HepG2 (cell line): Measurements from ENCODE around the gene ZNF189. TPM values are rescaled to one million over a fixed set of nuclear protein-coding genes. Genes with fewer than 3 reads are reported as not detected.

Experiments used
- ATAC-seq: fragments of 200-7000 bp; cut with Tn5 transposase; 3 replicates; pipeline ENCODE4 v1.9.1; 2020; ENCODE audit warnings: mild to moderate bottlenecking, moderate library complexity
- BruUV-seq: library from RNA; stranded (reverse); fragments of 400-500 nt; replicated peaks from 2 replicates; lab custom pipeline; 2021; lab: Mats Ljungman, UMichigan
- CTCF ChIA-PET: fragments of 300-600 bp; formaldehyde crosslinking; extraction: SDS; loops from one replicate; lab custom pipeline; 2021; ENCODE audit warnings: low total read pairs, inconsistent platforms, low intra/inter-chr PET ratio; lab: Yijun Ruan, JAX
- POLR2A ChIA-PET: fragments of 350-600 bp; sonication (Branson Sonifier 250); formaldehyde crosslinking; loops from one replicate; lab custom pipeline; 2020; ENCODE audit warnings: antibody characterized with exemption, inconsistent platforms; lab: Yijun Ruan, JAX
- DNase-seq: peaks from one replicate; pipeline ENCODE4 v3.0.0-alpha.2; 2015; ENCODE audit warnings: low spot score
- FAIRE-seq: peaks from 3 replicates; lab custom pipeline; 2011; peaks lifted over from hg19 to GRCh38; lab: Jason Lieb, UNC
- H2AFZ ChIP-seq: one replicate; pipeline ENCODE4 v1.6.1; 2011; ENCODE audit warnings: low read length, inconsistent platforms
- H3K27ac ChIP-seq: fragments of 300-600 bp; 3 replicates; pipeline ENCODE4 v1.8.0; 2011; ENCODE audit warnings: mixed run types, mild to moderate bottlenecking, mixed read lengths, low read length, inconsistent platforms; ENCODE audit not compliant: insufficient read depth; ENCODE audit errors: extremely low read length
- H3K27me3 ChIP-seq, 2 experiments: fragments of 200-600 bp in 1 of 2; 2 replicates in 1 of 2; 3 replicates in 1 of 2; pipeline versions ENCODE4 v1.6.0 to v1.8.0; 2011; ENCODE audit warnings: low read length in 2 of 2, mild to moderate bottlenecking in 2 of 2, moderate library complexity in 2 of 2, inconsistent platforms in 1 of 2; ENCODE audit not compliant: insufficient read depth in 2 of 2, control insufficient read depth in 1 of 2
- H3K36me3 ChIP-seq, 2 experiments: fragments of 200-600 bp in 1 of 2; replicated peaks in 1 of 2; 2 replicates in 1 of 2; 3 replicates in 1 of 2; pipeline versions ENCODE4 v1.5.1 to v1.8.0; 2011; ENCODE audit warnings: low read length in 2 of 2, inconsistent platforms in 1 of 2; ENCODE audit not compliant: insufficient read depth in 2 of 2, control insufficient read depth in 1 of 2
- H3K4me1 ChIP-seq: 2 replicates; pipeline ENCODE4 v1.5.1; 2012; ENCODE audit warnings: low read length, inconsistent platforms; ENCODE audit not compliant: insufficient read depth
- H3K4me2 ChIP-seq: 2 replicates; pipeline ENCODE4 v1.6.0; 2011; ENCODE audit warnings: low read depth, low read length, inconsistent platforms
- H3K4me3 ChIP-seq, 3 experiments: fragments of 200-600 bp in 1 of 3; sonication (generic), shearing (Covaris generic) in 1 of 3; replicated peaks in 1 of 3; 2 replicates each; pipeline ENCODE4 v1.5.1; 2011 to 2016; ENCODE audit warnings: low read length in 3 of 3, inconsistent platforms in 2 of 3, low read depth in 2 of 3, mild to moderate bottlenecking in 2 of 3, control low read depth in 1 of 3, mixed read lengths in 1 of 3; ENCODE audit not compliant: insufficient read depth in 1 of 3
- H3K79me2 ChIP-seq: one replicate; pipeline ENCODE4 v1.6.1; 2011; ENCODE audit warnings: low read length, inconsistent platforms; ENCODE audit not compliant: insufficient read depth
- H3K9ac ChIP-seq: 2 replicates; pipeline ENCODE4 v1.6.0; 2011; ENCODE audit warnings: mild to moderate bottlenecking, low read depth, low read length, inconsistent platforms; ENCODE audit not compliant: insufficient read depth
- H3K9me3 ChIP-seq: 2 replicates; pipeline ENCODE4 v1.5.1; 2012; ENCODE audit warnings: mild to moderate bottlenecking, low read length
- H4K20me1 ChIP-seq: 2 replicates; pipeline ENCODE4 v1.6.0; 2011; ENCODE audit warnings: inconsistent platforms, mild to moderate bottlenecking, low read length, moderate library complexity; ENCODE audit not compliant: insufficient read depth
- EP300 ChIP-seq, 3 experiments: sonication (generic) in 1 of 3; formaldehyde crosslinking in 1 of 3; IDR thresholded peaks; 2 replicates each; pipeline versions ENCODE4 v1.5.1 to v1.6.1; 2011 to 2020; ENCODE audit warnings: low read depth in 2 of 3, low read length in 2 of 3, borderline replicate concordance in 1 of 3, improper control_type of control experiment in 1 of 3, mild to moderate bottlenecking in 1 of 3, missing genetic modification reagents in 1 of 3, moderate library complexity in 1 of 3
- ERF ChIP-seq: IDR thresholded peaks from 2 replicates; pipeline ENCODE4 v1.6.1; 2018; ENCODE audit warnings: missing biosample characterization, missing genetic modification reagents
- JDP2 ChIP-seq: sonication (generic); formaldehyde crosslinking; IDR thresholded peaks from 2 replicates; pipeline ENCODE4 v1.8.1; 2022; ENCODE audit warnings: missing genetic modification reagents, borderline replicate concordance
- PRMT3 ChIP-seq: sonication (generic); formaldehyde crosslinking; IDR thresholded peaks from 2 replicates; pipeline ENCODE4 v1.8.1; 2022; ENCODE audit warnings: low read depth, mild to moderate bottlenecking, moderate library complexity, missing genetic modification reagents, borderline replicate concordance
- STAG1 ChIP-seq: sonication (generic); formaldehyde crosslinking; IDR thresholded peaks from 2 replicates; pipeline ENCODE4 v1.4.0; 2020; ENCODE audit warnings: missing genetic modification reagents
- ZFP90 ChIP-seq: sonication (generic); formaldehyde crosslinking; IDR thresholded peaks from 2 replicates; pipeline ENCODE4 v1.8.0; 2022; ENCODE audit warnings: missing genetic modification reagents, mild to moderate bottlenecking, inconsistent platforms, borderline replicate concordance
- ZMYM2 ChIP-seq: sonication (generic); formaldehyde crosslinking; IDR thresholded peaks from 2 replicates; pipeline ENCODE4 v1.8.0; 2022; ENCODE audit warnings: mild to moderate bottlenecking, missing genetic modification reagents
- ZNF280D ChIP-seq: sonication (generic); formaldehyde crosslinking; IDR thresholded peaks from 2 replicates; pipeline ENCODE4 v1.5.1; 2020; ENCODE audit warnings: mild to moderate bottlenecking, missing genetic modification reagents
- ZNF3 ChIP-seq: IDR thresholded peaks from 2 replicates; pipeline ENCODE4 v1.7.0; 2017; ENCODE audit warnings: inconsistent platforms
- ZNF33A ChIP-seq: sonication (generic); formaldehyde crosslinking; IDR thresholded peaks from 2 replicates; pipeline ENCODE4 v1.5.1; 2020; ENCODE audit warnings: missing genetic modification reagents, mild to moderate bottlenecking, moderate library complexity, borderline replicate concordance
- WGBS: methylation state at CpG from one replicate; pipeline ENCODE4 v1.1.6; 2017; ENCODE audit warnings: low lambda C conversion rate; 5-methylcytosine and 5-hydroxymethylcytosine counted together
- in situ Hi-C: cut with HindIII; loops from 2 replicates; pipeline ENCODE4 v1.10.0; 2017; ENCODE audit warnings: low pct_unique_long_range_greater_than_20kb; ENCODE audit not compliant: extremely low pct_ligation_motif_present
- intact Hi-C: fragments of 100-400 bp; cut with micrococcal nuclease; formaldehyde crosslinking; loops from one replicate; pipeline ENCODE4 v1.10.0; 2022; ENCODE audit not compliant: unreplicated experiment
- polyA plus RNA-seq, 8 experiments: library from polyadenylated mRNA; depleted of rRNA in 3 of 8; stranded (reverse) in 7 of 8; unstranded in 1 of 8; fragments of >200 nt; fragmentation: Illumina TruSeq in 4 of 8; extraction: Trizol in 4 of 8; gene quantifications; 2 replicates each; pipeline versions ENCODE4 v1.2.1 to v1.2.3, GENCODE V29; 2011 to 2016; ENCODE audit warnings: low read depth in 4 of 8, missing spikeins in 1 of 8, mixed read lengths in 1 of 8; ENCODE audit not compliant: insufficient read depth in 1 of 8
- total RNA-seq, 5 experiments: library from RNA; depleted of rRNA; stranded (reverse); fragments of >200 nt; fragmentation: Illumina TruSeq; extraction: Trizol; gene quantifications; 2 replicates each; pipeline ENCODE4 v1.2.3, GENCODE V29; 2016; ENCODE audit warnings: low read depth in 1 of 5
- TF ChIP-seq, protein P1 (sequence below): sonication (generic); formaldehyde crosslinking; IDR thresholded peaks from 2 replicates; pipeline ENCODE4 v1.4.0; 2020; ENCODE audit warnings: mild to moderate bottlenecking, missing genetic modification reagents

The ZNF189 gene
- total and polyA plus RNA-seq, 2 of the 13 experiments (the other 11 are each of a cell fraction or from before 2014, with no cell fraction given) = 8.4 to 50.0 TPM

- BruUV-seq = no TSS peak
- Histone ChIP-seq H3K36me3 (peaks cover 6 to 42% of the 10 kb centered on the region in 2 experiments; a peak in 2 of 5 replicates), H4K20me1 (peaks cover 3% of the 10 kb centered on the region; the same call in 1 of the 2 replicates), H3K79me2 (peaks cover 77% of the 10 kb centered on the region), H2AFZ (no peak overlapping the region), H3K4me2 (no peak overlapping the region), H3K4me1 (peaks cover 76% of the 10 kb centered on the region), H3K9ac (no peak overlapping the region), H3K4me3 (no peak overlapping the region), H3K27me3 (no peaks in the 10 kb centered on the region; a peak in 1 of 5 replicates), H3K9me3 (peaks cover 20% of the 10 kb centered on the region), H3K27ac (no peak overlapping the region)
- TF ChIP-seq ZNF280D (CRISPR knock-in tag) (peak; percentile 73; the same call in 1 of the 2 replicates), ZNF33A (CRISPR knock-in tag) (no peak), ERF (no peak), EP300 (IDR thresholded peaks at IDR 0.05; ENCODE audit: low read depth in 2 of 2, low read length in 2 of 2) (no peak), EP300 (CRISPR knock-in tag; IDR thresholded peaks at IDR 0.05; ENCODE audit: borderline replicate concordance) (no peak), ZFP90 (CRISPR knock-in tag) (no peak), JDP2 (CRISPR knock-in tag) (no peak), PRMT3 (CRISPR knock-in tag) (no peak), ZNF3 (CRISPR knock-in tag) (0 out of 2 replicates have a peak, but pooled peaks have one; percentile 53), STAG1 (no peak), ZMYM2 (peak; percentile 36; the same call in 1 of the 2 replicates)
- TF ChIP-seq, protein P1, sequence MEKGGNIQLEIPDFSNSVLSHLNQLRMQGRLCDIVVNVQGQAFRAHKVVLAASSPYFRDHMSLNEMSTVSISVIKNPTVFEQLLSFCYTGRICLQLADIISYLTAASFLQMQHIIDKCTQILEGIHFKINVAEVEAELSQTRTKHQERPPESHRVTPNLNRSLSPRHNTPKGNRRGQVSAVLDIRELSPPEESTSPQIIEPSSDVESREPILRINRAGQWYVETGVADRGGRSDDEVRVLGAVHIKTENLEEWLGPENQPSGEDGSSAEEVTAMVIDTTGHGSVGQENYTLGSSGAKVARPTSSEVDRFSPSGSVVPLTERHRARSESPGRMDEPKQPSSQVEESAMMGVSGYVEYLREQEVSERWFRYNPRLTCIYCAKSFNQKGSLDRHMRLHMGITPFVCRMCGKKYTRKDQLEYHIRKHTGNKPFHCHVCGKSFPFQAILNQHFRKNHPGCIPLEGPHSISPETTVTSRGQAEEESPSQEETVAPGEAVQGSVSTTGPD (CRISPR knock-in tag) = no peak
- intact Hi-C loops = no loop called here
- POLR2A ChIA-PET = no interaction called here
- DNase-seq (no peak), FAIRE-seq (no peak), ATAC-seq (no peak)
- in situ Hi-C loops = loop anchor here (10.0 kb wide), 1 partner anchor 278 kb away; no protein-coding TSS in a partner anchor
- CTCF ChIA-PET = no interaction called here
- WGBS = 98% methylated on average over 3 of the region's 3 CpGs
Observed at GRCh38 chr9:101393135-101393534, 5.5 kb upstream of the ZNF189 start.
